Measurements from ENCODE around the gene TXNDC2.

- TF ChIP-seq POLR2A (IDR thresholded peaks at IDR 0.05): peak; percentile 66
- TF ChIP-seq CTCF (IDR thresholded peaks at IDR 0.05): no peak
- no peak for TF ChIP-seq EP300 (IDR thresholded peaks at IDR 0.05; ENCODE audit: low read depth)
Measured at GRCh38 chr18:9914584-9915290, 29.0 kb downstream of the TXNDC2 start.
